SHP77 (cell line): ENCODE results near the gene RELCH.
A peak's percentile ranks its signal among the peaks of the same experiment; 100 is the strongest.

Source experiments
- DNase-seq, 2 experiments: peaks; one replicate each; lab custom pipeline; 2025; lab: John Stamatoyannopoulos, UW

RELCH gene

GRCh38 chr18:62324917-62325805 is 138.1 kb downstream of the RELCH start, which contains the start of gene TNFRSF11A:
Gene TNFRSF11A, plus strand, starts transcription at chr18:62325310. Its CDS starts 43 bp downstream, at chr18:62325353.
- peak; percentile 22 to 53 for DNase-seq

GRCh38 chr18:62325806-62326645 is 139.0 kb downstream of the RELCH start:
- peak; percentile 14 to 31 for DNase-seq

GRCh38 chr18:62326646-62327348 is 139.7 kb downstream of the RELCH start:
- no peak for DNase-seq

DNA sequence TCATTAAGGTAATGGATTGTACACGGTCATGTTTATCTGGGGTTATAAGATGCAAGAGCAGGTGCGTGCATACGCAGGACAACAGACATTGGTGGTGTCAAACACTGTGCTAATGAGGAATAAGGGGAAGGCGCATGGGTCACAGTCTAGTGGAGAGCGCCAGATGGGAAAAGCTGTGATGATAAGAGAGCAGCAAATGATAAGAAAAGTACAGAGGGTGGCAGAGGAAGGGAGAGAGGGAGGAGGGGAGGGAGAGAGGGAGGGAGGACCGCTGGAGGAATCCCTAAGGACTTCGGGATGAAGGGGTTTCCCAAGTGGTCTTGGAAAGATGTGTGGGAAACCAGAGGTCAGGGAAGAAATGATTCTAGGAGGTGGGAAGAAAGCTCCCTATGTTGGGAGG is 140.9 kb downstream of the RELCH start:
- DNase-seq = no peak

GRCh38 chr18:62328586-62329525 is 141.8 kb downstream of the RELCH start:
- peak in 1 of 2 experiments; percentile 49 for DNase-seq

DNA sequence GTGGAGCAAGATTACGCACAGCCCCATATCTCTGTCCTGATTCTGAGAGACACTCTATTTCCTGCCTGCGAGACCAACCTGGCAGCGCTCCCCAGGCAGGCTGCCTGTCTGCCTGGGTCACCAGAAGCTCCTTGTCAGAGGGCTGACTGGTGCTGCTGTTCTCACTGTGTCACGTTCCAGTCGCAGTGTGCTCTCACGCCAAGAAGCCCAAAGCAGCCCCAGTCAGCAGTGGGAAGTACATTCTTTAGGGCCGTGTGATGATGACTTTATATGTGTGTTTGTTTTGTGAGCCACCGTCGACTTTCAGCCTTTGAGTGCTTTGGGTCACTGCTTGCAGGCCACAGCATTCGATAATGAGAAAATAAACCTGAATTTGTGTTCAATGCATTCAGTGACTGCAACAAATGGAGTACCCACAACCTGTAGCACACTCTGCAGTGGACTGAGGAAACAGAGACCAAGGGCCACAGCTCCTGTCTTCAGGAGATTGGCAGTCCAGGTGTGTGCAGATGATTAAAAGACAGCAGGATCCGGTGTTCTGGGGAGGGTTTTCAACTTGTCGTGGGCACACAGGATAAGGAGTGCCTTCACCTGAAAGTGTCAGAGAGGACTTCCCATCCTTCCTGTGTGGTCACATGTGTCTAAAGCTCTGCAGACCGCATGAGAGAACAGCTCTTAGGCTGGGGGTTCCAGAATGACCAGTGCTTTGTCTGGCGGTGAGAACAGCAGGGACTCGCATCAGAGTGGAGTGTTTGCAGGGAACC is 142.8 kb downstream of the RELCH start:
- peak in 1 of 2 experiments; percentile 20 for DNase-seq

GRCh38 chr18:62330650-62331049 is 143.6 kb downstream of the RELCH start:
- DNase-seq = no peak

- no peak for DNase-seq
These were observed 144.7 kb downstream of the RELCH start for GRCh38 chr18:62331581-62332356.

- DNase-seq = no peak
These were observed 145.4 kb downstream of the RELCH start for GRCh38 chr18:62332431-62332830.

DNA sequence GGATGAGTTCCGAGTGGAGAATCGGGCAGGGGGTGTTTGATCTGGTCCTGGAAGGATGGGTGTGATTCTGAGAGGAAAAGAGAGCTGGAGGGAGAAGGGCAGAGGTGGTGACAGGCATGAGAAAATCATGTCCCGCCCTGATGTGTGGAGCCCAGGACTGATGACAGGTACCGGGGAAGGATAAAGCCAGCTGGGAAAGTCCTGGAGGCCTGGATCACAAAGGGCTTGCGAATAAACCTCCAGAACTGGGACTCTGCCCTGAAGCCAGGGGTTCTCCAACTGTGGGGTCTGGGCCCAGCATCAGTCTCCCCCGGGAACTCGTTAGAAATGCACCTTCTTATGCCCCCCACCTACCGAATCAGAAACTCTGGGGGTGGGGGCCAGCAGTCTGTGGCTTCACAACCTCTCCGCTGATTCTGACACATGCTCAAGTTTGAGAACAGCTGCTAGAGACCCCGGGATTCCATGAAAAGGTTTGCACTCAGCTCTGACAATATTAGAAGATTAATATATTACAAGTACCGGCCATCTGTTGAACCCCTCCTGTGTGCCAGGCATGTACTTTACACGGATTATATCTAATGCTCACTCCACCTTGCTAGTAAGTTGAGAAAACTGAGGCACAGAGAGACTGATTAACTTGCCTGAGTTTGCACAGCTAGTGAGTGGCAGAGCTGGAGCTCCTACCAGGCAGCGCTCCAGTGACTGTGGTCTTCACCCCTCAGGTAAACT is 146.1 kb downstream of the RELCH start:
- DNase-seq = no peak

DNA sequence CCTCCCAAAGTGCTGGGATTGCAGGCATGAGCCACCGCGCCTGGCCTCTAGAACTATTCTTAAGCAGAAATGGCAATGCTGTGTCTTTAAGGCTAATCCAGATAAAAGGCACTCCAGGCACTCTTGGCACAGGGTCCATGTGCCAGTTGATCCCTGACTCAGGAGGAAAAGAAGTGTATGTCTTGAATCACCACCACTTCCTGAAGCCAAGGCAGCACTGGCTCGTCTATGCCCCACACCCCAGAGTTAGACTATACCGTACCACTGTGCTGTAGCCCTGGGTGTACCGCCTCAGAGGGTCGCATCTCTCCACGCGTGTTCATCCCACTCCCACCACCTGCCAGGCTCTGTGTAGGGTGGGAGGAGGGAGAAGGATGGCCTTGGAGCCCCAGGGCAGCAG is 147.1 kb downstream of the RELCH start:
- DNase-seq = no peak

- DNase-seq = no peak
These were observed 148.4 kb downstream of the RELCH start for GRCh38 chr18:62335494-62335893.

DNA sequence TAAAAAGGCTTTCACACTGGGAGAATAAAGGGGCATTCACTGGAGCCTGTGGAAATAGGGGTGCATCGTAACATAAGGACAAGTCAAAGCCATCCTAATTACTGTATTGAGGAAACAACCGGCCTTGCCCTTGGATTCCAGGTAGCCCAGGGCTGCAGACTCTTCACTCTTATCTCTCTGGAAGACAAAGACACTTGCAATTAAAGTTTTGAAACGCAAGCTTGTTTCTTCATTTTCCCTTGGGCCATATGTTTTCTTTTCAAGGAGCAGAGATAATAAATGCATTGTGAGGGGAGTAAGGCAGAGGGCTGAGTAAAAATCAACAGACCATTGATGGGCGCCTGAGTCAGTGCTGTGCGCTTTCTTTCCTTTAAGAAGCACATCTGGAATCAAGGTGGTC is 149.6 kb downstream of the RELCH start:
- DNase-seq = no peak

- no peak for DNase-seq
These were observed 150.3 kb downstream of the RELCH start for GRCh38 chr18:62337336-62337735.

DNA sequence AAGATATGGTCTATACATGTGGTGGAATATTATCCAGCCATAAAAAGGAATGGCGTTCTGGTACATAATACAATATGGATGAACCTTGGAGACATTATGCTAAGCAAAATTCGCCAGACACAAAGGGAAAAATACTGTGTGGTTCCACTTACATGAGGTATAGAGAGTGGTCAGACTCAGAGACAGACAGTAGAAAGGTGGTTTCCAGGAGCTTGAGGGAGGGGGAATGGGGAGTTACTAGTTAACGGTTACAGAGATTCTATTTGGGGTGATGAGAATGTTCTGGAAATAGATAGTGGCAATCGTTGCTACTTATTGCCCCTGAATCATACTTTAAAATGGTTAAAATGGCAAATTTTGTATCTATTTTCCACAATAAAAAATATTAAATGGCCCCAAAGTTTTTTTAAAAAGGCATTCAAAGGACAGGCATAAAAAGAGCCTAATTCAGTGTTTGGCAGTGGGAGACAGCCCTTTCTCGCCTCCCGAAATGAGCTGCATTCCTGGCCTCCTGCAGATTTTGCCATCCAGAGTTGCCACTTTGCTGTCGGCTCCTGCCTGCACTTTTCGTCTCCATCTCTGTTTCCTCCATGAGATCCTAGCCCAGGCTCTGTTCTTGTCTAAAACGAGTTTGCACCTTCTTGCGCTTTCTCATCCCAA is 151.5 kb downstream of the RELCH start:
- no peak for DNase-seq

DNA sequence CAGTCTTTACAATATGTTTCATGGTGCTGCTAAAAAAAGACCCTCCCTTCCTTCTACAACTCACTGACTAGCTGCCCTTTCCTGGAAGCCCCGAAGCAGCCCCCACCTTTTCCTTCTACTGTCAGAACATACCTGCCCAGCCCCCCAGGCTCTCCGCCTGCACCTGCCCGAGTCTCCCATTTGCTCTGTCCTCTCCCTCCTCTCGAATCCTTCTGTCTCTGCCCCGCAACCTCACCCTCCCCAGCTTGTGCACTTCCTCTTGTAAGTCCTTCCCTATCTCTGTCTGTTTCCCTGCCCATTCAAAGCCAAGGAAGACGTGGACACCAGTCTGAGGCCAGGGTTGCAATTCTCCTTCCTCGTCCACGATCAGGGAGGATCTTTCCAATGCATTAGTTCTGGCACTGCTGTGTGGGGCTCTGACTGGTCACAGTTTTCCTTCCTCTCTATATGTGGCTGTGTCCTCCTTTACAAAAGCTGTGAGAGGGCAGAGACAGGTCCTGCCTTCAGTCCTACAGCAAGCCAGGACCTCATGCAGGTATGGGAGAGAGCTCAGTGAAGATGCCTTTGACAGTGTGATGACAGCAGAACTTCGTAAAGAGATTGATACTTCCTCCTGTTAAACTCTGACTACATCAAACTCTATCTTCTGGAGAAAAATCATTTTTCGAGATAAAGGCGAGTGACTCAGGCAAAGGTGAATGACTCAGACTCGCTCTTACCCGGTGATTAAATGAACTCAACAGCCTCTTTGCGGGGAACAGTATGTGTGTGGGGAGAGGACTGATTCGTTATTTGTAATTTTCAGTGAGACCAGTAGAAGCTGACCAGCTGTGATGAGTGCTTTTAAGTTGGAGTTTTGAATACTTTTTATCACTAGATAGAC is 152.3 kb downstream of the RELCH start:
- no peak for DNase-seq

DNA sequence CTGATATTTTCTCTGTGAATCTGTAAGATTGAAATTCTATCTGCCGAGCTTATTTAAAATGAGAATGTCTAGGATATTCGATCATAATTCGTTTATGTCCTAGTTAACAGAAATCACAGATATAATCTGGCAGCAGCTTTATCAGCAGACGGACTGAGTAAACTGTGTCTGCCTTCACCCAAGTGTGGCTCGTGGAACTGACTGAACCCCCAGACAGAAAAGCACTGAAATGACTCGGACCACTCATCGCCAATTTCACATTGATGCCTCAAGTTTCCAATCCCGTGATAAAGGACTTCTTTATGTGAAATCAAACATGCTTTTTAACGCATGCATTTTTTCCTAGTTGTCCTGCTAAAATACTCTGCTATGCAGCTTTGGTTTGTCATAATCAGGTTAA is 153.9 kb downstream of the RELCH start:
- no peak for DNase-seq
